Inflammatory macrophage (primary cell): ENCODE results near the gene DHRS7C.
"Not testable (repeated sequence)": the region's sequence is repeated elsewhere in the genome, so short reads cannot be mapped to it uniquely, and the experiment has no call there.

Experiments
- DNase-seq, 2 donors: peaks; one replicate each; pipeline ENCODE4 v3.0.0-alpha.2; 2020 to 2022

Gene DHRS7C

GRCh38 chr17:9809409-9809808 lies 18.0 kb upstream of the DHRS7C start:
- no peak for DNase-seq

- no peak for DNase-seq
These were observed 15.3 kb upstream of the DHRS7C start for GRCh38 chr17:9806699-9807098.

DNA sequence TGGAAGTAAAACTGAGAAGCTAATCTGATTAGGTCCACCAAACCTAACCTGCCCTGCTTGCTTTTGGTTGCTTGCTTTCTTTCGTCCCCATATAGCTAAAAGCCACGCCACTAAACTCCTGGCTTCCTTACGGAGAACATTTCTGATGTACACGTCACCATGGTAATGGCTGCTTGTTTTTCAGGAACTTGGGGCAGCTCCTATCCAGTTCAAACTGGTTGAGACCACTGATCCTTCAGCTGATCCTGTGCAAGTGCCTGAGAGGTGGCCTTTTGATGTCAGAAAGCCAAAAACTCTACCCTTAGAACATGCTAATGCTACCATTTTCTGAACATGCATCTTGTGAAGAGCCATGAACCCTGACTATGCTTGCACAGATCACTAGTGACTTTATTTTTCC lies 14.4 kb upstream of the DHRS7C start:
- DNase-seq: no peak

DNA sequence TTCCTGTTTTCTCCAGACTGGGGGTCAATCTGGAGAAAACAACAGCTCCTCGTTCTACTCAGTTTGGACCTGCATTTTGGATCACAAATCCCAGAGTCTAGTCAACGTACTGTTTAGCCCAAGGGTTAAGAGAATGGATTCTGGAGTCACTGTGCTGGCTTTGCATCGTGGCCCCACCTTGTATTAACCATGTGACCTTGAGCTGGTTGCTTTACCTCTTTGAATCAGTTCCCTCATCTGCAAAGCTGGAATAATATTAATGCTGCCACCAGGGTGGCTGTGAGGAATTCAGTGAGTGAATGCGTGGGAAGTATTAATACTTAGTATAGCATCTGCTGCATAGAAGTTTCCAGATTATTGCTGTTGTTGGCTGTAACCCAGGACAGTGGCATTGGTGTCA lies 11.3 kb upstream of the DHRS7C start:
- DNase-seq: no peak

DNA sequence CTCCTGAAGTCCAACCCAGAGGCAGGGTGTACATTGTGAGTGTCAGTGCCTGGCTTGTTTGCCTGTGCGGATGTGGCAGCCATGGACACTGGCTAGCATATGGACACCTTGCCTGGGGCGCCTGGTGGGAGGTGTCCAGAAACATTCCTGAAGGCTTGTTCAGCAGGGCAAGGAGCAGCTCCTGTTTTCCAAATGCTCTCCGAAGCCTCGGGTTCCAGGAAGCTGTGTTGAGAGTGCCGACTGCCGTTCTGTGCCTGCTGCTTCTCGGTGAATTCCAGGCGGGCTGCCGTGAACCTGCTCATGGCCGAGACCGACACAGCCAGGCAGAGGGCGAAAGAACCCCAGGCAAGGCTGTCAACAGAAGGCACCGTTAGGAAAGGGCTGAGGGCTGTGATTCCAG lies 10.9 kb upstream of the DHRS7C start:
- DNase-seq: no peak

GRCh38 chr17:9801505-9801904 lies 10.1 kb upstream of the DHRS7C start:
- DNase-seq: no peak

- no peak for DNase-seq
These were observed 7.3 kb upstream of the DHRS7C start for GRCh38 chr17:9798724-9799123.

DNA sequence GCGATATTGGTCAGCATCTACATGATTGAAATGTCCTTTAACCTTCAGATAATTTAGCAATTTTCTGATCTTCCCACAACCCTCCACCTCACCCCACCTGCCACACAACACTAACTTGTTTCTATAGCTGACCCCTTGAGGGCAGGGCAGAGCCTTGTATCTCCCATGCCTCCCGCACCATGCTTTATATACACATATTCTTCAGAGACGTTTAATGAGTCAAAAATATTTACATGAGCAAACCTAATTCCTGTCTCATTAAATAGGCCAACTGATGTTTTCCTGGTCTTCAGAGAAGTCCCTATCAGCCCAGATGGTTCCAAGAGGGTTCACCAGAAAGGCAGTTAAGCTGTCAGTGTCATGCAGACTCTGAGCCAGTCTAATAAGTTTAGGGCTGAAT lies 6.6 kb upstream of the DHRS7C start:
- no peak for DNase-seq

GRCh38 chr17:9792181-9792840 lies 919 bp upstream of the DHRS7C start:
- no peak for DNase-seq

DNA sequence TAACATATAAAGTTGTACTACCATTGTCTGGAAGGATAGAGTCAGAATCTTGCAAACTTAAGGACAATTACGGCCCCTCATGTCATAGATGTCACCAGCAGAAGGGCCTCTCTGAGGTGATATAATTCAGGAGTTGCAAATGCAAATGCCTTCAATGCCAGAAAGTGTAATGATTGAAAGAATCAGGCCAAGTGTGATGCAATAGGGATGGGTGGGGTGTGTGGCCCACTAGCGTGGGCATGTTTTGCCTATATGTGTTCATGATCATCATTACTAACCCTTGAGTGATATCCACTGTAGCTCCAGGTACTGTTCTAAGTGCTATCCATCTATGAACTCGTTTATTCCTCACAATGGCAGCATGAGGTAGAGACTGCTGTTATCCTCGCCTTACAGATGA lies 1.1 kb downstream of the DHRS7C start:
- no peak for DNase-seq

- DNase-seq: no peak
These were observed 2.8 kb downstream of the DHRS7C start for GRCh38 chr17:9788601-9789000.

- no peak for DNase-seq
These were observed 6.8 kb downstream of the DHRS7C start for GRCh38 chr17:9784544-9784943.

DNA sequence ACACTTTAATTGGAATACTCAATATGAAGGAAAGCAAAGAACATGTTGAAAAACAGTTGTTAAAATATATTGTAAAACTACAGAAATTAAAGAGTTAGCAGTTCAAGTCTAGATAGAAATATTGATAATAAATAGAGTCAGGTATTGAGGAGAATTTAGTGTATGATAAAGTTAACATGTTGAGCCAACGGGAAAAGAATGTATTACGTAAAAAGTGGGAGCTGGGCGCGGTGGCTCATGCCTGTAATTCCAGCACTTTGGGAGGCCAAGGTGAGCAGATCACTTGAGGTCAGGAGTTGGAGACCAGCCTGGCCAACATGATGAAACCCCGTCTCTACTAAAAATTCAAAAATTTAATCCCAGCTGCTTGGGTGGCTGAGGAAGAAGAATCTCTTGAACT lies 7.9 kb downstream of the DHRS7C start:
- DNase-seq: not testable (repeated sequence)

GRCh38 chr17:9783050-9783449 lies 8.3 kb downstream of the DHRS7C start:
- DNase-seq: no peak

DNA sequence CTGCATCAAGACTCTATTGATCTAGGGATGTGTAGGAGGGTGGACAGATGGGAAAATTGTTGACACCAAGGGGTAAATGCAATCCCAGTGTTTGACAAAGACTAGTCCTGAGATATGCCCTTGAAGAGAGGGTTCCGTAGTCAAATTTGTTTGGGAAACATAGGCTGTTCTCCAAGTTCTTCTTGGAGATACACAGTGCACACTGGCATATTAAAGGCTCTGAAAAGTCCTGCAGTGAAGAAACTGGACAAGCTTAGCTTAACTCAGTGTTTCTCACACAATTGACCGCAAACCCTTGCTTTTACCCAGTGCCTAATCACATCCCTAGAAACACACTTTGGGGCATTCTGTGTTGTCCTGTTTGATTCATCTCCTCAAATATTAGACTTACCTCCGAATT lies 10.8 kb downstream of the DHRS7C start:
- DNase-seq: no peak

GRCh38 chr17:9776911-9777310 lies 14.5 kb downstream of the DHRS7C start:
- no peak for DNase-seq

GRCh38 chr17:9772658-9773057 lies 18.7 kb downstream of the DHRS7C start:
- DNase-seq: no peak

DNA sequence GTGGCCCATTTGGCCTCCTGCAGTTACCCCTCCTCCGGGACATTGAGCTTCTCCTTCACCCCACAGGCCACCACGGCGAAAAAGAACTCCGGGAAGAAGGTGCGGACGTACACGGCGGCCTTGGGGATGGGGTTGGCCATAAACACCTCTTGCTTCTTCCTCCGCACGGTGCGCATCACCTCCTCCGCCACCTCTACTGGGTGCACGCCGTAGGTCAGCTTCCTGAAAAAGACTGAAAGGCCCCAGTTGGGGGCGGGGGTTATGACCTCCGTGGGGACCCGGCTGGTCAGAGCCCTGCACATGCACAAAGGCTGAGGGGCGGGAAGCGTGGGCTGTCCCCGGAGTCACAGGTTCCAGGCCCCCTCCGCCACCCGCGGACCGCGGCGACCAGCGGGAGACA lies 19.9 kb downstream of the DHRS7C start:
- DNase-seq: no peak

GRCh38 chr17:9769036-9769695 lies 22.2 kb downstream of the DHRS7C start:
- DNase-seq: no peak

DNA sequence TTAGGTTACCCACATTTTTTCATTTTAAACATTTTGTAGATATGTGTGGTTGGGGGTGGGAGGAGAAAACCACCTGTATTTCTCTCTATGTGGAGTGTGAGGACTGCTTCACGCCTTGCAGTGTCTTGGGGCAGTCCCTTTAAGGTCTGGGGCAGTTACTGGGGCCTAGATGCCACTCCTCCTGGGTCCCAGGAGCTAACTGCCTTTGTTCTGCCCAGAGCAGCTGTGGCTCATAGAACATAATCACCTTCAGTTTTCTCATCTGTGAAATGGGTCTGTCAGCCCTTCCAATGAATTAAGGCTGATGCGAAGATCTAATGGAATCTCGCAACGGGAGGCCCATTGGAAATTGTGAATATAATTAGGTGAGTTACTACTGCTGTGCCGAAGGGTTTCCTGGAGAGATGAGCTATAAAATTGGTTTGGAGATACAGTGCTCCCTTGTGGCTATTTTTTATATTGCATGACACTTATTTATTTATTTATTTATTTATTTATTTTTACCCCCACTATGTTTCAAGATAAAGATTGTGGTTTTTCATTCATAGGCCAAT lies 22.9 kb downstream of the DHRS7C start:
- peak; percentile 12 to 17 for DNase-seq

- no peak for DNase-seq
These were observed 23.9 kb downstream of the DHRS7C start for GRCh38 chr17:9767432-9767991.

GRCh38 chr17:9766970-9767369 lies 24.4 kb downstream of the DHRS7C start:
- DNase-seq: no peak

DNA sequence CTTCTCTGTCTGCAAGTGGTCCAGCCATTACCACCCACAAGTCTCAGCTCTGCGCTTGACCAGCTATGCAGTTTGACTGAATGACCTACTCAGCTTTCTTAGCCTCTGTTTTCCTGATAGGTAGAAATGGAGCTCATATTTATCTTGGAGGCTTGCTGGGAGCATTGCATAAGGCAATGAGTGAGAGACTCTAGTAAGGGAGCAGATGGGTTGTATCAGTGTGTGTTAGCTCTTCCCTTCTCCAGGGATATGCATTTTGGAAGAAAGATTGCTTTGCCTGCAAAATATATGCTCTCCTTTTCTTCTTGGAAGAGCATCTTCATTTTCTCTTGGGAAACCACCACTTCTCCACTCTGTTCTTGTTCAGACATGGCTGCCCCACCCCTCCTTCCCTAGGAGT lies 26.1 kb downstream of the DHRS7C start:
- no peak for DNase-seq

DNA sequence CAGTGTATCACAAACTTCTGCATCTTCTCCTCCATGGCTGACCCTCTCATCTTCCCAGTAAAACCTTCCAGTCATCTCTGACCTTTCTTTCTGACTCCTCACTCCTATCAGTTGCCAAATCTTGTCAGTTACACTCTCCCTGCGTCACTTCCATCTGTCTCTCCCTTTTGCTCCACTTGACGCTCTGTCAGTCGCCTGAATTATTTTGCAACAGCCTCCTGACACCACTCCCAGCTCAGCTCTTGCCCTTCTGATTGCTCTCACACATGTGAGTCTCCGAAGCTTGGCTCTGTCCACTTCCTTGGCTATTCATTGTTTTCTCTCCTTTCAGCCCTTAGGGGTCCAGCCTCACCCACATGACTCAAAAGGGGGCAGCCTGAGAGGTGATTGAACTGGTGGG lies 27.7 kb downstream of the DHRS7C start:
- DNase-seq: no peak
